HEK293 (cell line): Measurements from ENCODE around the gene THSD7B.

Experiments
- CTCF ChIP-seq: fragments of 450-650 bp; formaldehyde crosslinking; IDR thresholded peaks from 2 replicates; pipeline ENCODE4 v1.5.1; 2016; ENCODE audit warnings: missing biosample characterization, missing genetic modification characterization
- ZNF174 ChIP-seq: fragments of 450-650 bp; formaldehyde crosslinking; IDR thresholded peaks from 2 replicates; pipeline ENCODE4 v1.5.0; 2017; ENCODE audit warnings: missing biosample characterization, mild to moderate bottlenecking, missing genetic modification characterization
- ZNF221 ChIP-seq: fragments of 450-650 bp; formaldehyde crosslinking; IDR thresholded peaks from 2 replicates; pipeline ENCODE4 v1.5.1; 2017; ENCODE audit warnings: missing biosample characterization, missing genetic modification characterization, borderline replicate concordance
- ZNF239 ChIP-seq: fragments of 450-650 bp; formaldehyde crosslinking; IDR thresholded peaks from 2 replicates; pipeline ENCODE4 v1.5.1; 2016; ENCODE audit warnings: missing biosample characterization, missing genetic modification characterization
- ZNF302 ChIP-seq: fragments of 450-650 bp; formaldehyde crosslinking; IDR thresholded peaks from 2 replicates; pipeline ENCODE4 v1.5.1; 2016; ENCODE audit warnings: missing biosample characterization, missing genetic modification characterization, low read depth
- ZNF324 ChIP-seq: fragments of 450-650 bp; formaldehyde crosslinking; IDR thresholded peaks from 2 replicates; pipeline ENCODE4 v1.5.1; 2016; ENCODE audit warnings: missing biosample characterization, missing genetic modification characterization
- ZNF473 ChIP-seq: fragments of 450-650 bp; formaldehyde crosslinking; IDR thresholded peaks from 2 replicates; pipeline ENCODE4 v1.5.1; 2017; ENCODE audit warnings: missing biosample characterization, missing genetic modification characterization
- ZNF664 ChIP-seq: fragments of 450-650 bp; formaldehyde crosslinking; IDR thresholded peaks from 2 replicates; pipeline ENCODE4 v1.5.1; 2016; ENCODE audit warnings: missing biosample characterization, missing genetic modification characterization

DNA sequence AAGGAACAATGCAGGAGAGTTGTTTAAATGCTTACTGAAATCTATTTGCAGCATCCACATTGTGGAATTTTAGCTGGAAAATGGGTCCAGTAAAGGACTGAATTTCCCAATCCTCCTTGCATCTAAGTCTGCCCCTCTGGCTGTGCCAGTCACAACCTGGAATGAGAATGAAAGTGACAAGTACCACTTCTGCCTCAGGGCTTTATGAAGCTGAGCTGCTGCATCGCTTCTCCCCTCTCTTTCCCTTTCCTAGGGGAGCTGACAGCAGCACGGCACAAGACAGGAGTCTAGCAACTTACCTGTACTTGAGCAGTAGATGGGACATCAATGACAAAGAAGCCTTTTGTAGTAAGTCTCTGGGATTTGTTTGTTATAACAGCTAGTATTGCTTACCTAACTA lies 27.3 kb upstream of the THSD7B start:
- TF ChIP-seq ZNF239 (no peak), ZNF324 (no peak), CTCF (no peak), ZNF664 (tag by site-specific recombination) (no peak), ZNF302 (tag by site-specific recombination) (no peak), ZNF174 (tag by site-specific recombination) (no peak), ZNF473 (no peak), ZNF221 (tag by site-specific recombination) (no peak)
